Fibroblast of skin of abdomen (primary cell): Measurements from ENCODE around the gene PDZRN4.
"Not testable (repeated sequence)": the region's sequence is repeated elsewhere in the genome, so short reads cannot be mapped to it uniquely, and the experiment has no call there.

Source experiments
- DNase-seq: peaks from one replicate; pipeline ENCODE4 v3.0.0-alpha.2; 2013

The PDZRN4 gene

GRCh38 chr12:41217727-41218126 is 29.6 kb downstream of the PDZRN4 start:
- DNase-seq, result no peak

- DNase-seq, result no peak
Measured at GRCh38 chr12:41220931-41221330, 32.8 kb downstream of the PDZRN4 start.

- DNase-seq, result no peak
Measured at GRCh38 chr12:41221491-41221890, 33.4 kb downstream of the PDZRN4 start.

GRCh38 chr12:41223600-41223999 is 35.5 kb downstream of the PDZRN4 start:
- no peak for DNase-seq

- DNase-seq, result no peak
Measured at GRCh38 chr12:41224066-41224465, 35.9 kb downstream of the PDZRN4 start.

GRCh38 chr12:41225179-41225578 is 37.1 kb downstream of the PDZRN4 start:
- DNase-seq, result no peak

- no peak for DNase-seq
Measured at GRCh38 chr12:41228066-41228820, 40.1 kb downstream of the PDZRN4 start.

- no peak for DNase-seq
Measured at GRCh38 chr12:41230756-41231155, 42.6 kb downstream of the PDZRN4 start.

- no peak for DNase-seq
Measured at GRCh38 chr12:41234692-41235091, 46.6 kb downstream of the PDZRN4 start.

GRCh38 chr12:41242603-41243002 is 54.5 kb downstream of the PDZRN4 start:
- no peak for DNase-seq

- no peak for DNase-seq
Measured at GRCh38 chr12:41248391-41248790, 60.3 kb downstream of the PDZRN4 start.

- DNase-seq, result peak; percentile 5
Measured at GRCh38 chr12:41250748-41251147, 62.6 kb downstream of the PDZRN4 start.

GRCh38 chr12:41254004-41254914 is 66.1 kb downstream of the PDZRN4 start:
- peak; percentile 6 for DNase-seq

GRCh38 chr12:41263196-41263595 is 75.1 kb downstream of the PDZRN4 start:
- not testable (repeated sequence) for DNase-seq

- no peak for DNase-seq
Measured at GRCh38 chr12:41264281-41264680, 76.2 kb downstream of the PDZRN4 start.

GRCh38 chr12:41269056-41269455 is 80.9 kb downstream of the PDZRN4 start:
- DNase-seq, result no peak

GRCh38 chr12:41271489-41271888 is 83.4 kb downstream of the PDZRN4 start:
- no peak for DNase-seq

- peak; percentile 28 for DNase-seq
Measured at GRCh38 chr12:41274643-41275042, 86.5 kb downstream of the PDZRN4 start.

GRCh38 chr12:41277100-41277945 is 89.2 kb downstream of the PDZRN4 start:
- peak; percentile 28 for DNase-seq

- no peak for DNase-seq
Measured at GRCh38 chr12:41277946-41278267, 89.8 kb downstream of the PDZRN4 start.

- not testable (repeated sequence) for DNase-seq
Measured at GRCh38 chr12:41280341-41281095, 92.4 kb downstream of the PDZRN4 start.

GRCh38 chr12:41285470-41285869 is 97.3 kb downstream of the PDZRN4 start:
- DNase-seq, result not testable (repeated sequence)
